NCI-H2081 treated with DMSO at 0.1 percent for 48 hours (cell line): ENCODE results near the gene DNAJC22.
"Not testable (repeated sequence)": the region's sequence is repeated elsewhere in the genome, so short reads cannot be mapped to it uniquely, and the experiment has no call there.

Experiments used
- DNase-seq: peaks from one replicate; lab custom pipeline; 2025; lab: John Stamatoyannopoulos, UW

The DNAJC22 gene

GRCh38 chr12:49375406-49375805, 28.7 kb downstream of the DNAJC22 start:
- no peak for DNase-seq

- no peak for DNase-seq
These were observed 30.7 kb downstream of the DNAJC22 start for GRCh38 chr12:49377386-49377785.

- DNase-seq, result not testable (repeated sequence)
These were observed 33.5 kb downstream of the DNAJC22 start for GRCh38 chr12:49380184-49380583.

- DNase-seq, result no peak
These were observed 42.1 kb downstream of the DNAJC22 start for GRCh38 chr12:49388682-49389386.

GRCh38 chr12:49389387-49389703, 42.7 kb downstream of the DNAJC22 start:
- no peak for DNase-seq

GRCh38 chr12:49397000-49397399, 50.3 kb downstream of the DNAJC22 start:
- no peak for DNase-seq

GRCh38 chr12:49400304-49400703, 53.6 kb downstream of the DNAJC22 start:
- no peak for DNase-seq
